Activated naive CD4-positive, alpha-beta T cell (primary cell): ENCODE measurements around the gene HAGHL.
A peak's percentile ranks its signal among the peaks of the same experiment; 100 is the strongest.
"Not testable (repeated sequence)": the region's sequence is repeated elsewhere in the genome, so short reads cannot be mapped to it uniquely, and the experiment has no call there.

Experiments
- DNase-seq, 4 experiments: peaks; one replicate each; lab custom pipeline; 2025; lab: John Stamatoyannopoulos, UW

Gene HAGHL

DNA sequence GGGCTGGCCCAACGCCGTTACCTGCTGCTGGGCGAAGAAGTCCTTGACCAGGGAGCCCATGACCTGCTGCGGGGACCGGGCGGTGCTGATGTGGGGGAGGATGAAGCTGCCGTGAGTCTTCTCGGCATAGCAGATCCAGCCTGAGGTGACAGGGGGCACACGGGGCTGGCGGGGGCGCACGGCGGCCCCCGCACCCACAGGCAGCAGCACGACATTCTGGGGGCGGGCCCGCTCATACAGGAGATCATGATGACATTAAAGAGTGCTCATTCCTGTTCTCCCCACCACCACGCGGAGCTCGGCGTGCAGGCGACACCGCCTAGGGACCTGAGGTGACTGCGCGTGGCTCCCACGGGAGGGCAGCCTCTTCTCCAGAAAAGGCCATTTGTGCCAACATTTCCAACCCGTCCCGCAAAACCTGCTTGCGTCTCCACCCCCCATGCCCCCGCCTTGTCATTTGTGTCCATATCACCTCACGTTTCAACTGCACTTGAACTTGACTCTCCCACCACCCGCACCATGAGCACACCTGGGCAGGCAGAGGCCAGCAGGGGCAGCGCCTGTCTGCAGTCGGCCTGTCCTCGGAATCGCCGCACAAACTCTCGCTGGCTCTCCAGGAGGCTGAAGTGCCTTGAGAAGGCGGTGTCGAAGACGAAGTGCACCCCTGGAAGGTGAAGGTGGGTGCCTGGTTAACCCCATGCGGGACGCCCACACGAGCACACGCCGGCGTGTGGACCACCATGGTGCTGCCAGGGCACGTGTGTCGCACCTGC is 7.5 kb downstream of the HAGHL start:
- DNase-seq: no peak

DNA sequence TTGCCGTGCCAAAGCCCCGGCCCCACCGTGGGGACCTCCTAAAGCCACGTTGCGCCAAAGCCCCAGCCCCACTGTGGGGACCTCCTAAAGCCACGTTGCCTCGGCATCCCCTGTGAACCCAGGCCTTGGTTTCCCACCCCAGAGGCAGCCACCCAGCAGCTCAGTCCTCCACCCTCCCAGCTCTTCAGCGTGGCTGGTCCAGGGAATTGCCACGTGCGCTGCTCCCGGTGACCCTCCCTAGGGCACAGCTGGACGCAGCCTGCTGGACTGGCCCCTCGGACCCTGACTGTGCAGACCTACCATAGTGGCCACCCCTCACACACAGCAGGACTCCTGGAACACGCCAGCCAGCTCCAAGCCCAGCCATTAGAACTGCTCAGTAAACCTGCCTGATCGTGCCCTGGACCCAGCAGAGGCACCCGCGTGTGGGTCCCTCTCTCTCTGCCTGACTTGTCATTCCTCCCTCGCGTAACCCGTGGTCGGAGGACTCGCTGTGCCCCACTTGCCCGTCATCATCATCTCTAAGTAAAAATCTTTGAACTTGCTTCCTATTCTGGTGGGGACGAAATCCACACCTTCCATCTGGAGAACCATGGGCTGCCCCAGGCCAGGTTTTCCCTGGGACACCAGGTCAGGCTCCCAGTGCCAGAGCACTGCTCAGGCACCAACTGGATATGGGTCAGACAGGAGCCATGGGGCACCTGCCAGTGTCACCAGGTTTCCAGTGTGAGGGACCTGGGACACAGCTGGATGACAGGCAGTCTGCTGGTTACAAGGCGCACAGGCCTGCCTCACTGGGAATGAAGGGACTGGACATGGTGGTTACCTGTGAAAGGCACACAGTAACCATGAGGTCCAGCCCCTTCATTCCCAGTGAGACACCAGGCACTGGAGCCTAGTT is 8.3 kb downstream of the HAGHL start:
- DNase-seq: no peak

DNA sequence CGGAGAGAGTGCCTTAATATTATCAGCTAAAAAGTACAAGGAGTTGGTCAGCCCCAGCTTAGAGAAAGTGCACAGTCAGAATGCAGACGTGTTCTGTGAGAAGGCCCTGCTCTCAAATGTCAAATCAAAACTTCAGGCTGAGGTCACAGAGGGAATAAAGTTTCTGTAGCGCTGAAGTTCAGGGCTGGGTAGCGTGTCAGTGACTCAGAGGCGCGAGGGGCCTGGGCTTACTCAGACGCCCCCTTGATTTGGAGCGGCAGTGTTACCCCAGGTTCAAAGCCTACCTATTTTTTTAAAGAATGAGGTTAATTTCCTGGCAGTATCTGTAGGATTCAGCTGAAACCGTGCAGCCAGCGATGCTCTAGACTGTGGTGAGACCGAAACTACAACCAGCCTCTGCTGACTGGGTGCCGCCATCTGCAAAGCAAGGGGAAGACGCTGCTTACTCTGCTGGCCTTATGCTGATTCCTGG is 9.1 kb downstream of the HAGHL start:
- DNase-seq: no peak

DNA sequence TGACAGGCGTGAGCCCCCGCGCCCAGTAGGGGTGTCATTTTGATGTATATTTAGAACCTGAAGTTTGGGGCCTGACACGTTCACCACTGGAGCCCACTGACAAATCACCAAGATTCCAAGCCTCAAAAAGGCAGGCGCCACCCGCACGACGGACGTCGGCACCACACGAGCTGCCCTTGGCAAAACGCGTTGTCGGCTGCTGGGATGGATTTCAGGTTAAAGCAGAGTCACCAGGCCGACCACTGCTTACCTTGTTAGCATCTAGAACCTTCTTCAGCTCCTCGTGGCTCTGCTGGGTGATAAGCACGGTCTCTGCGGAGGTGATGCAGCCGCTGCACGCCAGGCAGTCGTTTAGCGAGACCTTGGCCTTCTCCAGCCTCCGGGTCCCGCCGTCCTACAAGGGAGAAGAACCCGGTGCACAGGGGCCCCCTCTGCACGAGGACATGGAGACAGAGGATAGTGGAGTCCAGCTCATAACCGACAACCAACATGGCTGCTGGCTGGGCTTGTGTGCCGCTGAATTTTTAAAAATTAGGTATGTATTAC is 10.1 kb downstream of the HAGHL start:
- no peak for DNase-seq

DNA sequence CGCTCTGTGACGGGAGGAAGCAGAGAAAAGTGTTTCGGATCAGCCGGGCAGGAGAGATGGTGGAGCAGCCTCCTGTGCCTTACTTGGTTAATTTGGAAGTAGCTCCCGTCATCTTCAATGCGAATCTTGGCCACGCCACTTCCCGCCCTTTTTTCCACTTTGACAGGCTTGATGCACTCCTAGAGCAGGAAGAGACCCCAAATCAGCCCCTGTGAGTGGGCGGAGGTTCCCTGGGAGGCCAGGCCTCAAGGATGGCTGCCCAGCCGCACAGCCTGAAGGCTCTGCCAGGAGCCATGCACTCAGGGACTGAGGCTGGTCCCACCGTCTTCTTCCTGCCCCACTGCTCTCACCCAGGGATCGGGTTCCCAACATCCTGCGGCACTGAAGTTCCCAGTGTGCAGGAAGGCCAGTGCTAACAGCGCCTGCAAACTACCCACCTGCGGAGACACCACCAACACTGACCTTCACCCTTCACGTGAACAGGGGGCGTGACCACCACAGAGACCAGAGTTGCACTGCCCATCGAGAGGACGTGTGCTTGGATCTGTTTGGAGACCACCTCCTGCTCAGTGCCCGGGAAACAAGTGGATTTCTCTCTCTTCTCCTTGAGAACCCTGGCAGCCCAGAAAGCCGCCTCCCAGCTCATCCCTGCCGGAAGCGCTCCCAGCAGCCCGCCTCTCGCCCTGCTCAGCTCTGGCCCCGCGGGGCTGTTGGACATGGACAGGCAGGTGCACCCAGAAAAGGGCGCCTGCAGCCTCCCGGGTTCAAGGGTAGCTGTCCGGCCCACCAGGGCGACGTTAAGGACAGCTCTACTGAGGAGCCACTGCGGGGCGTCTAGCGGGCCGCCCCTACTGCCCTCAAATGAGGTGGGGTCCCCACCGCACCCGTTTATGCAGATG is 12.9 kb downstream of the HAGHL start:
- DNase-seq: no peak

DNA sequence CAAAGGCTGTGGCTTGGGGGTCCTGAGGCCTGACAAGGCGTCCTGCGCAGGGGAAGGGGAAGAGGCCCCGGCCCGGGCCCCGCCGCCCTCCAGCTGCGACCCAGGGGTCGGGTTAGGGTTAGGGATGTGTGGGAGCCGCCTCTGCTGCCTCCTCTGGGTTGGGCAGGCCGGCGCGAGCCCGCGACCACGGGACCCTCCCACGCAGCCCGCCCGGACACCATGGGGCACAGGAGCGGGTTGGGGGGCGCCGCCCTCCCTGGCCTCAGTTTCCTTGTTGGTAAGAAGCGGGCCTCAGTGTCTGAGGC is 13.5 kb downstream of the HAGHL start:
- DNase-seq: no peak

DNA sequence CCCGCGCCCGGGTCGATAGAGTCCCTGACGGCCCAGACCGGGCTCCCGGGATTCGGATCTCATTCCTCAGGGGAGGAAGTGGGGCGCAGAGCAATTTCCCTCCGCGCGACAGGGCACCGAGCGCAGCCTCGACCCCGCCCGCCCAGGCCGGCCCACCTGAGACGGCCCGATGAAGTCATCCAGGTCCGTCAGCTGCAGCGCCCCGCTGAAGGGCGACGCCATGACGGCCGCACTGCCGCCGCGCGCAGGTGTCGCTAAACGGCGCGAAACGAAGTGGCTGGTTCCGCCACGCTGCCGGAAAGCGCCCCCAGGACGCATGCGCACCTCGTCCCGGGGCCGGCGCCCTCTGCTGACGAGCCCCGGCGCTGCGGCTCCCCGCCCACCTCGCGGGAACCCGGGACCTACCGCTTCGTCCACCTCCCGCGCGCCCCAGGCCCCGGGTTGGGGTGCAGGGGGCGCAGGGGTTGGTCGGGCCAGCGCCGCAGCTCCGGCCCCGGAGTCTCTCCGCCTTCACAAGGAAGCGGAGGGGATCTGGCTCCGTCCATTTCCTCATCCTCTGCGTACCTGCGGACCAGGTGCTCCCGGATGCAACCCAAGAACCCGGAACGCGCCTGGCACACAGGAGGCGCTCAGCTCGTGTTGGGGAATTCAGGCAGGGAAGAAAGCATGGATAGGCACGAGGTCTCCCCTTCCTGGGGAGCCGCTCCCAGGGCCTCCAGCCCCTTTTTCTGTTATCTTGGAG is 14.0 kb downstream of the HAGHL start, which contains the start of gene CIAO3:
Gene CIAO3 (minus strand): TSS at position 234 of the 742 bp plus-strand sequence. CDS start 12 bp downstream, at position 222.
- peak; percentile 89 to 95 (median 92) for DNase-seq

DNA sequence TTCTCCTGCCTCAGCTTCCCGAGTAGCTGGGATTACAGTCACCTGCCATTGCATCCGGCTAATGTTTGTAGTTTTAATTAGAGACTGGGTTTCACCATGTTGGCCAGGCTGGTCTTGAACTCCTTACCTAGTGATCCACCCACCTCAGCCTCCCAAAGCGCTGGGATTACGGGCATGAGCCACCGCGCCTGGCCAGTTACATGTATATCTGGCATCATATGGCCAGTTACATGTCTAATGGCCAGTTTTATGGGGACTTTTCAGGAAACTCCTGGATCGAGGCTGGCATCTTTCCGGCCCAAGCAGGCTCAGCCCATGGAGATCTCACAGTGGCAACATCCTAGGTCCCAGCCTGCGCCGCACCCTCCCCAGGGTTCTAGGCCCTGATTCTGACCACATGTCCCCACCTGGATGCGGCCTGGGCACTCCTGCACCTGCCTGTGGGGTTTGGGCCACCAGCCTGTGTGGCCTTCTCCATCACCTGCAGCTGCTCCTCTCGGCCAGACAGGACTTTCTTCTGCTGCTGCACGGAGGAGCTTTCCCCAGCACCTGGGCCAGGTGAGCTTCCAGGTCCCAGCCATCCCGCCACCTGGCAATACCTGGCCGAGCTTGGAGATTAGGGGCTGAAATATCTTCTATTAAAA is 15.2 kb downstream of the HAGHL start:
- DNase-seq: no peak

DNA sequence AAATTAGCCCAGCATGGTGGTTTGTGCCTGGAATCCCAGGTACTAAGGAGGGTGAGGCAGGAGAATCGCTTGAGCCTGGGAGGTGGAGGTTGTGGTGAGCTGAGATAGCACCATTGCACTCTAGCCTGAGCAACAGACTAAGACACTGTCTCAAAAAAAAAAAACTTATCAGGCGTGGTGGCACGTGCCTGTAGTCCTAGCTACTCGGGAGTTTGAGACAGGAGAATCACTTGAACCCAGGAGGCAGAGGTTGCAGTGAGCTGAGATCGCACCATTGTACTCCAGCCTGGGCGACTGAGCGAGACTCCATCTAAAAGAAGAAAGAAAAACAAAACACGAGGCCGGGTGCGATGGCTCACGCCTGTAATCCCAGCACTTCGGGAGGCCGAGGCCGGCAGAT is 16.0 kb downstream of the HAGHL start:
- not testable (repeated sequence) for DNase-seq

DNA sequence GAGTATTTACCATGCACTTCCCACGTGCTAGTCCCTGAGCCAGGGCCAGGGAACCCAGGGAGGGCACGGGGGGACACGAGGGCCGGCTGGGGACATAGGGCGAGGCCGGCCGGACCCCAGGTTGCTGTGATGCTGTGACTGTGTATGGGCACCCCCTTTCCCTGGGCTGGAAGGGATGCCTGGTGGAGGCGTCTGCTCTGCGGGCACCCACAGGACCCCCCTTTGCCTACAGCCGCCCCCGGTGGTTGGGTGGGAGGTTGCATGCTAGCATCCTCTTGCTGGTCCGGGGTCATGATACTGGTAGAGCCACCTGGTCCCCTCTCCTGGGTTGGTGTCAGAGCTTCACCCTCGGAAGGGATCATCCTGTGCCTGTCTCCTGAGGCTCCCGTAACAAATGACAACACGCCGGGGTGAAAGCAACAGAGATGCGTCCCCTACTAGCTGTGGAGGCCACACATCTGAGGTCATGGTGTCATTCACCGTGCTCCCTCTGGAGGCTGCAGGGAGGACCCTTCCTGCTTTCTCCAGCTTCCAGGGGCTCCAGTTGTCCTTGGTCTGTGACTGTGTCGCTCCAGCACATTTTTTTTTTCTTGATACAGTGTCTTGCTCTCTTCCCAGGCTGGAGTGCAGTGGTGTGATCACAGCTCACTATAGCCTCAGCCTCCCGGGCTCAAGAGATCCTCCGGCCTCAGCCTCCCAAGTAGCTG is 17.0 kb downstream of the HAGHL start:
- DNase-seq: no peak

DNA sequence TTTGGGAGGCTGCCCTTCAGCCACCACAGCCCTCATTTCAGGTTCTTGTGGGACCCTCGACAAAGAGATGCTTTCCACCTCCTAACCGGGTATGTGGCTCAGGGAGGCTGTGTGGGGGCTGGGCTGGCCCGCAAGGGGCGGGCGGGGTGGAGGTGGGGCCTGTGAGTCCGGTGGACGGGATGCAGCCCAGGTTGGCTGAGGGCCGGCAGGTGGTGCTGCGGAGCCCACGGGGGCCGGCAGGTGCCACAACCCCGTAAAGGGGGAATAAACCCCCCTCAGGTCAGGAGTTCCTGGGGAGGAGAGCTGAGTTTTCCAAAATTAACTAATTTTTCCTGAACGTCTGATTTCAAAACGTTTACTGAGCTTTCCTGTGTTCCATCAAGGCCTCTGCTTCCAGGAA is 18.8 kb downstream of the HAGHL start:
- no peak for DNase-seq

DNA sequence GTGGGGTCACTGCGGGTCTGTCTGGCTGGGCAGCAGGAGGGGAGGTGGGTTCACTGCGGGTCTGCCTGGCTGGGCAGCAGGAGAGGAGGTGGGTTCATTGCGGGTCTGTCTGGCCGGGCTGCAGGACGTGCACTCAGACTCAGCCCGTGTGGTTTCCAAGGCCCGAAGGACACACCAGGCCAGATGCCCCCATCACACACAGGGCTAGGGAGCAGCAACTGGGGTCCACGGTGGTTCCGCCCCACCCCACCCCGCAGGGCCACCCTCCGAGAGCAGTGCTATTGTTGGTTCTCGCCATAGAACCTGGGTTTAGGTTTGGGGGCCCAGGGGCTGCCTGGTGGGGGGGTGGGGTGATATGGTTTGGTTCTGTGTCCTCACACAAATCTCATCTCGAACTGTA is 19.7 kb downstream of the HAGHL start:
- no peak for DNase-seq

DNA sequence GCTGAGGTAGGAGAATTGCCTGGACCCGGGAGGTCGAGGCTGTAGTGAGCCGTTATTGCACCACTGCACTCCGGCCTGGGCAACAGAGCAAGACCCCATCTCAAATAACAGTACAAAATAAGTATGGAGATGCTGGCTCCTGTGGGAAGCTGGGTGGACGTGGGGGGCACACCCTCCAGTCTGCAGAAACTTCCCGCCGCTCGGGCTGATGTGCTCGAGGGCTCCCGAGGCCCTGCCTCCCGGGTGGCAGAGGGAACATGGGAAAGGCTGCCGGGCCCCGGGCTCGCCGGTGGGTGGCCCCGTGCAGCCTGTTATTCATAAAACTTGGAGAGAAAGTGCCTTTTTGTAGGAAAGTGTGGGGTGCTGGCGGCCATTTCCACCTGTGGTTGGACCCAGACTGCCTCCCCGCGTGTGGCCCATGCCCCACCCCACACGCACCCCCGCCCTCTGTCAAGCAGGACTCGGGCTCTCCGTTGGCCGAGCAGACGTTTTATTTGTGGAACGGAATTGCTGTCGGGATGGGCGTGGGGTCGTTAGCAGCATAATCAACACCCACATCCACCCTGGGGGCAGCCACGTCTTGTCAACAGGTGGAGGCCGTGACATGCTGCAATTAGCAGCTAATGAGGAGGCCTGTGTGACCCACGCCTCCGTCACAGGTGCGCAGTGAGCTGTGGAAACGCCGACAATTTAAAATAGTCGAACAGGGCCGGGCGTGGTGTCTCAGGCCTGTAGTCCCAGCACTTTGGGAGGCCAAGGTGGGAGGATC is 21.3 kb downstream of the HAGHL start:
- DNase-seq: no peak

DNA sequence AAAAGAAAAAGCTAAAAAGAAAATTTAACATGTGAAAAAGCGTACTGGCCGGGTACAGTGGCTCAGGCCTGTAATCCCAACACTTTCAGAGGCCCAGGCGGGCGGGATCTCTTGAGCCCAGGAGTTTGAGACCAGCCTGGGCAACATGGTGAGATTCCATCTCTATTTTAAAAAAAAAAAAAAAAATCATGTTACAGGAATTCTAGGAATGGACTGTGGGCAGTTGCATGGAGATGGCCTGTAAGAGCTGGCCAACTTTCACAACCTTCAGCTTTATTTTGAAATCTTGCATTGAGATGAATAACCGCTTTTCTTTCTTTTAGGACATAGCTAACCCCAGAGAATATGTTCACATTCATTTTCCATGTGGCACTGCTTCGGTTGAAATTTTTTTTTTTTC is 22.1 kb downstream of the HAGHL start:
- DNase-seq: no peak

DNA sequence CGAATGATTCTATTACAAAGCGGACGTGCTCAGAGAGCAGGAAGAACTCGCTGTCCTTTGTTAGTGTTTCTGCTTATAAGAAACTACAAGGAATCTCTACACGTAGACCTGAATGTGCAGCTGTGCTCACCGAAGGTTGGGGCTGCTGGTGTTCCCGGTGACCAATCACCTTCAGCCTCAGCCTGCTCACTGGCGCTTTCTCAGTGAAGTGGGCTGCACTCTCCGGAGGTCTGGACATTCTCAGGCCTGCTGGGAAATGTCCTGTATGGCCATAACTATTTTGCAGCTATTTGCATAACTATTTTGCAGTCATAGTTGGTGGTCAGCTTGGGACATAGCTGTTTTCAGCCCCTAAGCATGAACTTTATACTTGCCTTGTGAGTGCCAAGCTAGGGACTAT is 23.6 kb downstream of the HAGHL start:
- no peak for DNase-seq

DNA sequence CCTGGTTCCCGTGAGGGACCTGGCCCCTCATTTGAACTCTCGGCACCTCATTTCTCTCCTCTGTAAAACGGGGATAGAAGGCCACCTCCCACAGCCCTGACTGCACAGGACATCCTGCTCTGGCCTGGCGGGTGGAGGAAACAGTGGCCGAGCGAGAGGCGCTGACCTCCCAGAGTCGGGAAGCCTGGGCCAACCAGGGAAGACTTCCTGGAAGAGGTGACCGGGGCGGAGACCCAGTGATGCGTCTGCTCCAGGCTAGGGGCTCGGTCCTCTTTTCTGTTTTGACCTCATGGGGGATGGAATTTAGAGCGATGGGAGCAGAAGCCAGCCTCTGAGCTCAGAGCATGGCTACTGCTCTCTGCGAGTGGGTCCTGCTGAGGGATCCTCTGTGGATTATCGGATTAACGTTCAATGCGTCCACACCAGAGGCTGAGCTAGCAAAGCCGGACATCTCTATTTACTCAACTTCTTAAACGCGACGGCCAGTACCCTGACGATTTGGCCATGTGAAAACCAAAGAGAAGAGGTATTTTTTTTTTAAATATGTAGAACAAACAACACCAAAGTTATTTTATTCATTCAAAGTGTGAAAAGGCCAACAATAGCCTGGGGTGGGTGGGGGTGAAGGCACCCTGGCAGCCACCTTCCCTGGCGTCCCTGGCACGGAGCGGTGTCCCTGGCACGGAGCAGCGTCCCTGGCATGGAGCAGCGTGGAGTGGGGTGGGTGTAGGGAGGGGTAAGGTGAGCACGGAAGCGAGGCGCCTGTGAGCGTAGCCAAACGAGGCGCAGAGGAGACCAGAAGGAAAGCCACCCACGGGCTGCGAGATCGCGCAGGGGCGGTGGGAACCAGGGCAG is 24.5 kb downstream of the HAGHL start:
- DNase-seq: no peak

DNA sequence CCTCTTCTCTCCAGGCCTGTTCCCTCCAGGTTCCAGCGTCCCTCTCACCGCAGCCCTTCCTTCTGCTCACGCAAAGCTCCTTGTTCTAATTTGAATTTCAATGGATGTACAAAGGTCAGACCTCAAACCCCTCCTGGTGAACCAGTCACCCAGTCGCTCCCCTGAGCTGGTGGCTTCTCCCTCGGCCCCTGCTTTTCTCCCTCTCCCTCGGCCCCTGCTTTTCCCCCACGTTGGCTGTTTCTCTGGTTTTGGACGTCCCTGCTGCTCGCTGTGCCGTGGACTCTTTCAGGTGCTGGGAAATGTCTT is 25.1 kb downstream of the HAGHL start:
- DNase-seq: no peak

DNA sequence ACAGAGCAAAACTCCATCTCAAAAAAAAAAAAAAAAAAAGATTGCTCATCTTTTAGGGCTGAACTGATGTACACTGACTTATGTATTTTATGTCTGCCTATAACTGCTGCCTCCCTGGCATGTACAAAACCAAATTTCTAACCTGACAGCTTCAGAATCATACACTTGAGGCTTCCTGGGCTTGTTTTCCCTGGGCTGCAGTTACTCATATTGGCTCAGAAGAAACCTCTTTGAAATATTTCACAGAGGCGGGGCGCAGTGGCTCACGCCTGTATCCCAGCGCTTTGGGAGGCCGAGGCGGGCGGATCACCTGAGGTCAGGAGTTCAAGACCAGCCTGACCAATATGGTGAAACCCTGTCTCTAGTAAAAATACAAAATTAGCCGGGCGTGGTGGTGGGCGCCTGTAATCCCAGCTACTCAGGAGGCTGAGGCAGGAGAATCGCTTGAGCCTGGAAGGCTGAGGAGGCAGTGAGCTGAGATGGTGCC is 27.3 kb downstream of the HAGHL start:
- DNase-seq: not testable (repeated sequence)
